GM23338 (cell line): ENCODE measurements around the gene ZFHX3. TPM values are rescaled to one million over a fixed set of nuclear protein-coding genes. Genes with fewer than 3 reads are reported as not detected.

Source experiments
- ATAC-seq: fragments of 200-7000 bp; cut with Tn5 transposase; 3 replicates; pipeline ENCODE4 v1.9.1; 2020
- DNase-seq: peaks from one replicate; pipeline ENCODE4 v3.0.0-alpha.2; 2015; ENCODE audit warnings: low spot score
- H2AFZ ChIP-seq: fragments of 200-600 bp; sonication (generic); 2 replicates; pipeline ENCODE4 v1.8.0; 2016; ENCODE audit warnings: antibody characterized with exemption, mild to moderate bottlenecking, moderate library complexity
- H3F3A ChIP-seq: fragments of 200-600 bp; sonication (generic); replicated peaks from 2 replicates; pipeline ENCODE4 v1.8.0; 2017; ENCODE audit warnings: antibody characterized with exemption, mixed run types, low read depth
- H3K27ac ChIP-seq: fragments of 200-600 bp; sonication (generic); 2 replicates; pipeline ENCODE4 v1.6.1; 2016; ENCODE audit warnings: low read depth
- H3K27me3 ChIP-seq: fragments of 200-600 bp; sonication (generic); 2 replicates; pipeline ENCODE4 v1.8.0; 2016; ENCODE audit warnings: mild to moderate bottlenecking, mixed run types, moderate library complexity; ENCODE audit not compliant: insufficient read depth
- H3K36me3 ChIP-seq: fragments of 200-600 bp; sonication (generic); 2 replicates; pipeline ENCODE4 v1.8.0; 2016; ENCODE audit warnings: mild to moderate bottlenecking; ENCODE audit not compliant: insufficient read depth
- H3K4me1 ChIP-seq: fragments of 200-600 bp; sonication (generic); 2 replicates; pipeline ENCODE4 v1.8.0; 2016; ENCODE audit warnings: mild to moderate bottlenecking, moderate library complexity; ENCODE audit not compliant: insufficient read depth
- H3K4me2 ChIP-seq: fragments of 200-600 bp; sonication (generic); 2 replicates; pipeline ENCODE4 v1.7.1; 2017; ENCODE audit warnings: mixed run types
- H3K4me3 ChIP-seq: fragments of 200-600 bp; sonication (generic); 2 replicates; pipeline ENCODE4 v1.6.1; 2016; ENCODE audit warnings: mixed run types
- H3K79me2 ChIP-seq: fragments of 200-600 bp; sonication (generic); replicated peaks from 2 replicates; pipeline ENCODE4 v1.8.0; 2017; ENCODE audit warnings: mild to moderate bottlenecking; ENCODE audit not compliant: insufficient read depth
- H3K9me2 ChIP-seq: fragments of 200-600 bp; sonication (generic); 2 replicates; pipeline ENCODE4 v1.8.0; 2017; ENCODE audit not compliant: insufficient read depth
- H4K20me1 ChIP-seq: fragments of 200-600 bp; sonication (generic); replicated peaks from 2 replicates; pipeline ENCODE4 v1.8.0; 2017; ENCODE audit warnings: mild to moderate bottlenecking; ENCODE audit not compliant: insufficient read depth
- H3K27ac Mint-ChIP-seq: 2 replicates; pipeline ENCODE4 v1.8.0; 2020; ENCODE audit warnings: inconsistent platforms, mild to moderate bottlenecking, moderate library complexity, mixed read lengths
- H3K27me3 Mint-ChIP-seq: 3 replicates; pipeline ENCODE4 v1.8.0; 2022; ENCODE audit warnings: low read depth, mild to moderate bottlenecking, moderate library complexity, mixed read lengths, inconsistent platforms; ENCODE audit not compliant: insufficient read depth, poor library complexity
- H3K36me3 Mint-ChIP-seq: 3 replicates; pipeline ENCODE4 v1.8.0; 2021; ENCODE audit warnings: low read depth, mild to moderate bottlenecking, inconsistent platforms, moderate library complexity, mixed read lengths
- H3K4me1 Mint-ChIP-seq: 3 replicates; pipeline ENCODE4 v1.8.0; 2020; ENCODE audit warnings: mild to moderate bottlenecking, inconsistent platforms, mixed read lengths
- H3K4me3 Mint-ChIP-seq: 3 replicates; pipeline ENCODE4 v1.8.0; 2021; ENCODE audit warnings: moderate library complexity, mild to moderate bottlenecking, inconsistent platforms, mixed read lengths
- H3K9me3 Mint-ChIP-seq: 3 replicates; pipeline ENCODE4 v1.8.0; 2020; ENCODE audit warnings: moderate library complexity, mild to moderate bottlenecking, inconsistent platforms, mixed read lengths
- CREB1 ChIP-seq: fragments of 250-450 bp; sonication (Bioruptor Pico); IDR thresholded peaks from 2 replicates; pipeline ENCODE4 v1.5.0; 2020; ENCODE audit warnings: low read depth, mild to moderate bottlenecking, moderate library complexity
- CTCF ChIP-seq, 2 experiments: fragments of 200-600 bp in 1 of 2; sonication (generic) in 1 of 2; conservative IDR thresholded peaks; 2 replicates each; pipeline versions ENCODE4 v1.5.1 to v1.6.1; 2016 to 2017; ENCODE audit warnings: antibody characterized with exemption in 2 of 2, low read depth in 2 of 2, mild to moderate bottlenecking in 2 of 2, moderate library complexity in 1 of 2
- ETS1 ChIP-seq: IDR thresholded peaks from 2 replicates; pipeline ENCODE4 v1.6.1; 2016; ENCODE audit warnings: antibody characterized with exemption
- EZH2 ChIP-seq: fragments of 200-600 bp; sonication (generic); IDR thresholded peaks from one replicate; pipeline ENCODE4 v1.8.0; 2017; ENCODE audit warnings: antibody characterized with exemption, mild to moderate bottlenecking, low read depth; ENCODE audit not compliant: unreplicated experiment
- JUNB ChIP-seq: IDR thresholded peaks from one replicate; pipeline ENCODE4 v1.6.1; 2016; ENCODE audit warnings: antibody characterized with exemption; ENCODE audit not compliant: unreplicated experiment
- NANOG ChIP-seq: IDR thresholded peaks from 2 replicates; pipeline ENCODE4 v1.6.1; 2016; ENCODE audit warnings: antibody characterized with exemption, borderline replicate concordance
- POLR2AphosphoS5 ChIP-seq: IDR thresholded peaks from 2 replicates; pipeline ENCODE4 v1.6.1; 2016; ENCODE audit warnings: antibody characterized with exemption, low read depth
- REST ChIP-seq: IDR thresholded peaks from one replicate; pipeline ENCODE4 v1.6.1; 2018; ENCODE audit warnings: antibody characterized with exemption; ENCODE audit not compliant: unreplicated experiment
- STAT1 ChIP-seq: IDR thresholded peaks from one replicate; pipeline ENCODE4 v1.6.1; 2016; ENCODE audit warnings: antibody characterized with exemption; ENCODE audit not compliant: unreplicated experiment
- ZNF114 ChIP-seq: fragments of 250-450 bp; sonication (Bioruptor Pico); IDR thresholded peaks from 2 replicates; pipeline ENCODE4 v1.5.0; 2020; ENCODE audit warnings: mild to moderate bottlenecking, moderate library complexity
- ZNF331 ChIP-seq: fragments of 250-450 bp; sonication (Bioruptor Pico); IDR thresholded peaks from 2 replicates; pipeline ENCODE4 v1.5.0; 2020; ENCODE audit warnings: low read depth, mild to moderate bottlenecking, moderate library complexity
- polyA plus RNA-seq: library from polyadenylated mRNA; unstranded; fragments of >200 nt; fragmentation: Nextera tagmentation; extraction: Ambion mirVana; gene quantifications from 2 replicates; pipeline ENCODE4 v1.2.1, GENCODE V29; 2016
- total RNA-seq: library from RNA; depleted of rRNA; stranded (reverse); fragments of >200 nt; shearing (Covaris generic); gene quantifications from 2 replicates; pipeline ENCODE4 v1.2.3, GENCODE V29; 2014
- TF ChIP-seq, protein P1 (sequence below): fragments of 250-450 bp; sonication (Bioruptor Pico); IDR thresholded peaks from 2 replicates; pipeline ENCODE4 v1.5.0; 2020; ENCODE audit warnings: mild to moderate bottlenecking, moderate library complexity

Gene ZFHX3
- total and polyA plus RNA-seq, 2 experiments from 2014 or later: 1.0 to 1.5 TPM

- Histone ChIP-seq H3K36me3 (no peaks in the 10 kb centered on the region), H3K4me3 (no peak overlapping the region), H3K27me3 (no peaks in the 10 kb centered on the region), H3K4me1 (no peaks in the 10 kb centered on the region), H3F3A (no peaks in the 10 kb centered on the region), H3K9me2 (no peaks in the 10 kb centered on the region; the same call in 1 of the 2 replicates), H3K27ac (no peak overlapping the region), H4K20me1 (no peaks in the 10 kb centered on the region), H3K4me2 (no peak overlapping the region), H3K79me2 (no peaks in the 10 kb centered on the region), H2AFZ (no peak overlapping the region)
- Mint-ChIP-seq H3K9me3 (no peaks in the 10 kb centered on the region), H3K4me1 (peaks cover 11% of the 10 kb centered on the region), H3K27me3 (peaks cover 1% of the 10 kb centered on the region), H3K36me3 (no peaks in the 10 kb centered on the region), H3K4me3 (no peak overlapping the region), H3K27ac (no peak overlapping the region)
- ATAC-seq (no peak), DNase-seq (no peak)
- TF ChIP-seq ETS1 (no peak), NANOG (no peak), CTCF (conservative IDR thresholded peaks at IDR 0.05; ENCODE audit: low read depth in 2 of 2) (no peak), POLR2AphosphoS5 (no peak), REST (no peak), CREB1 (CRISPR knock-in tag) (no peak), JUNB (no peak), ZNF114 (CRISPR knock-in tag) (no peak), STAT1 (no peak), EZH2 (no peak), ZNF331 (CRISPR knock-in tag) (no peak)
- TF ChIP-seq, protein P1, sequence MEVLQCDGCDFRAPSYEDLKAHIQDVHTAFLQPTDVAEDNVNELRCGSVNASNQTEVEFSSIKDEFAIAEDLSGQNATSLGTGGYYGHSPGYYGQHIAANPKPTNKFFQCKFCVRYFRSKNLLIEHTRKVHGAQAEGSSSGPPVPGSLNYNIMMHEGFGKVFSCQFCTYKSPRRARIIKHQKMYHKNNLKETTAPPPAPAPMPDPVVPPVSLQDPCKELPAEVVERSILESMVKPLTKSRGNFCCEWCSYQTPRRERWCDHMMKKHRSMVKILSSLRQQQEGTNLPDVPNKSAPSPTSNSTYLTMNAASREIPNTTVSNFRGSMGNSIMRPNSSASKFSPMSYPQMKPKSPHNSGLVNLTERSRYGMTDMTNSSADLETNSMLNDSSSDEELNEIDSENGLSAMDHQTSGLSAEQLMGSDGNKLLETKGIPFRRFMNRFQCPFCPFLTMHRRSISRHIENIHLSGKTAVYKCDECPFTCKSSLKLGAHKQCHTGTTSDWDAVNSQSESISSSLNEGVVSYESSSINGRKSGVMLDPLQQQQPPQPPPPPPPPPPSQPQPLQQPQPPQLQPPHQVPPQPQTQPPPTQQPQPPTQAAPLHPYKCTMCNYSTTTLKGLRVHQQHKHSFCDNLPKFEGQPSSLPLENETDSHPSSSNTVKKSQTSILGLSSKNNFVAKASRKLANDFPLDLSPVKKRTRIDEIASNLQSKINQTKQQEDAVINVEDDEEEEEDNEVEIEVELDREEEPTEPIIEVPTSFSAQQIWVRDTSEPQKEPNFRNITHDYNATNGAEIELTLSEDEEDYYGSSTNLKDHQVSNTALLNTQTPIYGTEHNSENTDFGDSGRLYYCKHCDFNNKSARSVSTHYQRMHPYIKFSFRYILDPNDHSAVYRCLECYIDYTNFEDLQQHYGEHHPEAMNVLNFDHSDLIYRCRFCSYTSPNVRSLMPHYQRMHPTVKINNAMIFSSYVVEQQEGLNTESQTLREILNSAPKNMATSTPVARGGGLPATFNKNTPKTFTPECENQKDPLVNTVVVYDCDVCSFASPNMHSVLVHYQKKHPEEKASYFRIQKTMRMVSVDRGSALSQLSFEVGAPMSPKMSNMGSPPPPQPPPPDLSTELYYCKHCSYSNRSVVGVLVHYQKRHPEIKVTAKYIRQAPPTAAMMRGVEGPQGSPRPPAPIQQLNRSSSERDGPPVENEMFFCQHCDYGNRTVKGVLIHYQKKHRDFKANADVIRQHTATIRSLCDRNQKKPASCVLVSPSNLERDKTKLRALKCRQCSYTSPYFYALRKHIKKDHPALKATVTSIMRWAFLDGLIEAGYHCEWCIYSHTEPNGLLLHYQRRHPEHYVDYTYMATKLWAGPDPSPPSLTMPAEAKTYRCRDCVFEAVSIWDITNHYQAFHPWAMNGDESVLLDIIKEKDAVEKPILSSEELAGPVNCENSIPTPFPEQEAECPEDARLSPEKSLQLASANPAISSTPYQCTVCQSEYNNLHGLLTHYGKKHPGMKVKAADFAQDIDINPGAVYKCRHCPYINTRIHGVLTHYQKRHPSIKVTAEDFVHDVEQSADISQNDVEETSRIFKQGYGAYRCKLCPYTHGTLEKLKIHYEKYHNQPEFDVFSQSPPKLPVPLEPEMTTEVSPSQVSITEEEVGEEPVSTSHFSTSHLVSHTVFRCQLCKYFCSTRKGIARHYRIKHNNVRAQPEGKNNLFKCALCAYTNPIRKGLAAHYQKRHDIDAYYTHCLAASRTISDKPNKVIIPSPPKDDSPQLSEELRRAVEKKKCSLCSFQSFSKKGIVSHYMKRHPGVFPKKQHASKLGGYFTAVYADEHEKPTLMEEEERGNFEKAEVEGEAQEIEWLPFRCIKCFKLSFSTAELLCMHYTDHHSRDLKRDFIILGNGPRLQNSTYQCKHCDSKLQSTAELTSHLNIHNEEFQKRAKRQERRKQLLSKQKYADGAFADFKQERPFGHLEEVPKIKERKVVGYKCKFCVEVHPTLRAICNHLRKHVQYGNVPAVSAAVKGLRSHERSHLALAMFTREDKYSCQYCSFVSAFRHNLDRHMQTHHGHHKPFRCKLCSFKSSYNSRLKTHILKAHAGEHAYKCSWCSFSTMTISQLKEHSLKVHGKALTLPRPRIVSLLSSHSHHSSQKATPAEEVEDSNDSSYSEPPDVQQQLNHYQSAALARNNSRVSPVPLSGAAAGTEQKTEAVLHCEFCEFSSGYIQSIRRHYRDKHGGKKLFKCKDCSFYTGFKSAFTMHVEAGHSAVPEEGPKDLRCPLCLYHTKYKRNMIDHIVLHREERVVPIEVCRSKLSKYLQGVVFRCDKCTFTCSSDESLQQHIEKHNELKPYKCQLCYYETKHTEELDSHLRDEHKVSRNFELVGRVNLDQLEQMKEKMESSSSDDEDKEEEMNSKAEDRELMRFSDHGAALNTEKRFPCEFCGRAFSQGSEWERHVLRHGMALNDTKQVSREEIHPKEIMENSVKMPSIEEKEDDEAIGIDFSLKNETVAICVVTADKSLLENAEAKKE (CRISPR knock-in tag): no peak
Measured at GRCh38 chr16:72797621-72798020, 250.3 kb downstream of the ZFHX3 start.
